ENCODE measurements around the gene BSG.

DNA sequence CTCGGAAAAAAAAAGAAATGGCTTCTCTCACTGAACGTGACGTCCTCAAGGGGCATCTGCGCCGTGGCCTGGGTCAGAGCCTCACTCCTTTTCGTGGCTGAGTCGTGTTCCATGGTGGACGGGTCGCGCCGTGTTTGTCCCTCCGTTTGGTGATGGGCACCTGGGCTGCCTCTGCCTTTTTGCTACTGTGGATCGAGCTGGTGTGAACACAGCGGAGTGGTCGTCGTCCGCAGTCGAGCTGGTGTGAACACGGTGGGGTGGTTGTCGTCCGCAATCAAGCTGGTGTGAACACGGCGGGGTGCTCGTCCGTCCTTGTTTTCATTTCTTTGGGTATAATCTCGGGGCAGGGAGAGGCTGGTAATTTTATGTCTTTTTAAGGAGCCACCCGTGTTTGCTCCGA lies 28.9 kb downstream of the BSG start:
- no peak for TF ChIP-seq EZH2 (IDR thresholded peaks at IDR 0.05)
- TF ChIP-seq FOXP2 (optimal IDR thresholded peaks at IDR 0.05; ENCODE audit: control extremely low read depth, extremely low read length, insufficient read depth): no peak
